ENCODE results near the gene SEL1L.
"Not testable (repeated sequence)": the region's sequence is repeated elsewhere in the genome, so short reads cannot be mapped to it uniquely, and the experiment has no call there.

SEL1L gene

DNA sequence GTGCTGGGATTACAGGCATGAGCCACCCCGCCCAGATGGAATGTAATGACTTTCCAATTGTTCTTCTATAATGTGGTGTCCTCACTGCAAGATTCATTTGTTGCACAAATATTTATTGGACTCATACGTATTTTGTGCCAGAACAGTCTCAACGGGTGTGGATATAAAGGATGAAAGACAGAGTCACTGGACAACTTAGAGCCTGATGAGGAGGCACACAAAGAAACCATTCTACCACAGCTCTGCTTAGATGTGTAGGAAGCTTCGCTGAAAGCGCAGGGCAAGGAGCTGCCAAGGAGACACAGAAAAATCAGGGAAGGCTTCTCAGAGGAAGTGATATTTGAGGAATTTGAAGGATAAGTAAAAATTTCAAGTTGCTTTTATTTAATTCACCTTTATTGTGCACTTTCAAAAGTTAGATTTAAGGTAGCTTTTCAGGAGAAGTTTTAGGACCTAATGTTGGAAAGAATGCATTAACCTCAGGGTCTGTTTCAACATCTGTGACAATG, 92.0 kb downstream of the SEL1L start:
- in situ Hi-C loops (cut with MboI; ENCODE audit: low sequenced_read_pairs) = no loop called here
- H3K36me3 ChIP-seq (replicated peaks) = no peaks in the 10 kb centered on the region
- H3K9me3 ChIP-seq = no peaks in the 10 kb centered on the region
- peaks cover 8% of the 10 kb centered on the region; the same call in 1 of the 2 replicates for H3K27me3 ChIP-seq (ENCODE audit: low read depth)
- H3K4me3 ChIP-seq = no peak overlapping the region
- DNase-seq (ENCODE audit: low spot score in 2 of 2) = no peak
- H3K4me1 ChIP-seq = peaks cover 3% of the 10 kb centered on the region

DNA sequence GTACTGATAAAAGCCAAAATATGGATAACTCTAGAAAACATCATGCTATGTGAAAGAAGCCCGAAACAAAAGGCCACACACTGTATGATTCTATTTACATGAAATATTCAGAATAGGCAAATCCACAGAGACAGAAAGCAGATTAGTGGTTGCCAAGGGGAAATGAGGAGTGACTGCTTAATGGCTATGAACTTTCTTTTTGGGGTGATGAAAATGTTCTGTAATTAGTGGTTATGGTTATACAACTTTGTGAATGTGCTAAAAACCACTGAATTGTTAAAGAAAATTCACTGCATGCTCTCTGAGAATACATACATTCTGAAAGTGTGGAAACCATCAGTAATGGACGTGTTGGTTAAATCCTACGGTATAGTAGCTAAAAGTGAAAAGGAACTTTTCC, 93.6 kb downstream of the SEL1L start:
- no peak overlapping the region for H3K4me3 ChIP-seq
- in situ Hi-C loops (cut with MboI; ENCODE audit: low sequenced_read_pairs) = no loop called here
- DNase-seq (ENCODE audit: low spot score in 2 of 2) = no peak

GRCh38 chr14:81437244-81437643, 96.4 kb downstream of the SEL1L start:
- in situ Hi-C loops (cut with MboI; ENCODE audit: low sequenced_read_pairs) = no loop called here
- Histone ChIP-seq H3K9me3 (no peaks in the 10 kb centered on the region), H3K36me3 (replicated peaks) (no peaks in the 10 kb centered on the region), H3K4me3 (no peak overlapping the region), H3K4me1 (peaks cover 16% of the 10 kb centered on the region), H3K27me3 (ENCODE audit: low read depth) (peaks cover 4% of the 10 kb centered on the region; the same call in 1 of the 2 replicates)
- DNase-seq (ENCODE audit: low spot score in 2 of 2) = no peak

More for the DNA sequence above, 93.6 kb downstream of the SEL1L start:
- peaks cover 8% of the 10 kb centered on the region; the same call in 1 of the 2 replicates for H3K27me3 ChIP-seq (ENCODE audit: low read depth)
- no peaks in the 10 kb centered on the region for H3K9me3 ChIP-seq
- H3K36me3 ChIP-seq (replicated peaks) = no peaks in the 10 kb centered on the region
- H3K4me1 ChIP-seq = peaks cover 6% of the 10 kb centered on the region

GRCh38 chr14:81436296-81437138, 97.1 kb downstream of the SEL1L start:
- in situ Hi-C loops (cut with MboI; ENCODE audit: low sequenced_read_pairs) = no loop called here
- peaks cover 4% of the 10 kb centered on the region; the same call in 1 of the 2 replicates for H3K27me3 ChIP-seq (ENCODE audit: low read depth)
- H3K9me3 ChIP-seq = no peaks in the 10 kb centered on the region
- DNase-seq (ENCODE audit: low spot score in 2 of 2) = peak; percentile 77 to 88
- H3K36me3 ChIP-seq (replicated peaks) = no peaks in the 10 kb centered on the region
- peak overlapping the region; percentile 62 for H3K4me3 ChIP-seq
- H3K4me1 ChIP-seq = peaks cover 16% of the 10 kb centered on the region

GRCh38 chr14:81435391-81436295, 98.0 kb downstream of the SEL1L start:
- H3K36me3 ChIP-seq (replicated peaks) = no peaks in the 10 kb centered on the region
- peaks cover 16% of the 10 kb centered on the region for H3K4me1 ChIP-seq
- DNase-seq (ENCODE audit: low spot score in 2 of 2) = peak; percentile 45 to 63
- H3K4me3 ChIP-seq = peak overlapping the region; percentile 62
- H3K27me3 ChIP-seq (ENCODE audit: low read depth) = peaks cover 4% of the 10 kb centered on the region; the same call in 1 of the 2 replicates
- in situ Hi-C loops (cut with MboI; ENCODE audit: low sequenced_read_pairs) = no loop called here
- H3K9me3 ChIP-seq = no peaks in the 10 kb centered on the region

DNA sequence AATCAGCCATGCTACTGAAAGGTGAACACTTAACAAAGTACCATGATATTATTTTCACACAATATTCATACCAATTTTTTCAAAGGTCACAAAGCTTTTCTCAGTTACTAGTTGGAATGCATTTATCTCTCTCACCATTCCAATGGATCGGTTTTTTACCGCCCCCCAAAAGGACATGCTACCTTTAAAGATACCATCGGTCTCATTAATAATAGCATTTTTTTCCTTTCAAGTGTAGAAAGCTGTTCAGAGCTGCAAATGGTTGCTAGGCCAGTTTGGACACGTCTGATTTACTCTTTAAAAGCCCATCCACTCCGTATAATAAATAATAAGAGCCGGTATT, 98.6 kb downstream of the SEL1L start:
- Histone ChIP-seq H3K4me1 (peaks cover 16% of the 10 kb centered on the region), H3K4me3 (peak overlapping the region; percentile 62), H3K9me3 (no peaks in the 10 kb centered on the region), H3K27me3 (ENCODE audit: low read depth) (peaks cover 2% of the 10 kb centered on the region; the same call in 1 of the 2 replicates), H3K36me3 (replicated peaks) (no peaks in the 10 kb centered on the region)
- DNase-seq (ENCODE audit: low spot score in 2 of 2) = no peak
- in situ Hi-C loops (cut with MboI; ENCODE audit: low sequenced_read_pairs) = no loop called here

GRCh38 chr14:81434230-81434629, 99.4 kb downstream of the SEL1L start:
- Histone ChIP-seq H3K4me3 (no peak overlapping the region), H3K4me1 (peaks cover 16% of the 10 kb centered on the region), H3K36me3 (replicated peaks) (no peaks in the 10 kb centered on the region), H3K9me3 (no peaks in the 10 kb centered on the region), H3K27me3 (ENCODE audit: low read depth) (no peaks in the 10 kb centered on the region)
- in situ Hi-C loops (cut with MboI; ENCODE audit: low sequenced_read_pairs) = no loop called here
- no peak for DNase-seq (ENCODE audit: low spot score in 2 of 2)

DNA sequence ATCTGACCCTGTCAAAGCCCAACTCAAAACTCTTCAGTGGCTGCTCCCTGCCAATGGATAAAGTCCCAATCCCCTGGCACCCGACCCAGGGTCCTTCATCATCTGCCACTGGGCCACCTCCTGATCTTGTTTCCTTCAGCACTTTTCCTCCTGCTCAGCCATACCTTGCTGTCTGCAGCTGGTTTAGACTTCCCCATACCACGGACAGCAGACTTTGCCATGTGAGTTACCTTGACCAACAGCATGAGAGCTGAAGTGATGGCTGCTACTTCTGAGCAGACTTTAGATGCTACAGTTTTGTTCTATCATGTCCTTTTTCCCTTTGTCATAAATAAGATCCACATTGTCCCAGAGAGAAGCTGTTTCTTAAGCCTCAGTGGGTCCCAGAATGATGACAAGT, 100.3 kb downstream of the SEL1L start:
- H3K9me3 ChIP-seq = no peaks in the 10 kb centered on the region
- DNase-seq (ENCODE audit: low spot score in 2 of 2) = no peak
- no peaks in the 10 kb centered on the region for H3K36me3 ChIP-seq (replicated peaks)
- in situ Hi-C loops (cut with MboI; ENCODE audit: low sequenced_read_pairs) = no loop called here
- no peaks in the 10 kb centered on the region for H3K27me3 ChIP-seq (ENCODE audit: low read depth)
- no peak overlapping the region for H3K4me3 ChIP-seq
- peaks cover 16% of the 10 kb centered on the region for H3K4me1 ChIP-seq

- H3K4me1 ChIP-seq = peaks cover 16% of the 10 kb centered on the region
- no peaks in the 10 kb centered on the region for H3K9me3 ChIP-seq
- no peak for DNase-seq (ENCODE audit: low spot score in 2 of 2)
- H3K4me3 ChIP-seq = no peak overlapping the region
- in situ Hi-C loops (cut with MboI; ENCODE audit: low sequenced_read_pairs) = no loop called here
- no peaks in the 10 kb centered on the region for H3K27me3 ChIP-seq (ENCODE audit: low read depth)
- H3K36me3 ChIP-seq (replicated peaks) = no peaks in the 10 kb centered on the region
Observed at GRCh38 chr14:81432219-81432661, 101.4 kb downstream of the SEL1L start.

DNA sequence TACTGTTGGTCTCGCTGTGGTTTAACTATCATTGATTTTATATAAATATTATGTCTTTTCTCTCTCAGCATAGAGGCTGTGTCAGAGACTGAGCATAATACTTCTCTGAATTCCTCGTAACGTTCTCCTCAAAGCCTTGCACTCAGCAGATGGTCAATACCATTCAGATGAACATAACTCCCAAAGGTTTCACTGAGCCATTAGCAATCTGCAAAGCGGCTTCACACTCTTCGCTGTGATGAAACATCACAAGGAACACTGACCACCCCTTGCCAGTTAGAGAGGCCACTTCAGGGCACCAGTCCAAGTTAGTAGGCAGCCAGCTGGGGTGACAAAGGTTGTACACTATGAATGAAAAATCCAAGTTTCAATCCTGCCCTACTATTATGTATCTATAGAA, 103.4 kb downstream of the SEL1L start:
- H3K36me3 ChIP-seq (replicated peaks) = peaks cover 7% of the 10 kb centered on the region; the same call in 1 of the 2 replicates
- DNase-seq (ENCODE audit: low spot score in 2 of 2) = no peak
- in situ Hi-C loops (cut with MboI; ENCODE audit: low sequenced_read_pairs) = no loop called here

GRCh38 chr14:81429749-81430148, 103.9 kb downstream of the SEL1L start:
- H3K36me3 ChIP-seq (replicated peaks); in situ Hi-C loops (cut with MboI; ENCODE audit: low sequenced_read_pairs); H3K27me3 ChIP-seq (ENCODE audit: low read depth); H3K4me3 ChIP-seq; H3K4me1 ChIP-seq; H3K9me3 ChIP-seq; DNase-seq (ENCODE audit: low spot score in 2 of 2): not testable (repeated sequence)

More for the DNA sequence above, 103.4 kb downstream of the SEL1L start:
- H3K4me3 ChIP-seq = no peak overlapping the region
- H3K9me3 ChIP-seq = no peaks in the 10 kb centered on the region
- peaks cover 10% of the 10 kb centered on the region for H3K4me1 ChIP-seq
- no peaks in the 10 kb centered on the region for H3K27me3 ChIP-seq (ENCODE audit: low read depth)

- in situ Hi-C loops (cut with MboI; ENCODE audit: low sequenced_read_pairs) = no loop called here
- H3K36me3 ChIP-seq (replicated peaks) = peaks cover 7% of the 10 kb centered on the region; the same call in 1 of the 2 replicates
- no peak overlapping the region for H3K4me3 ChIP-seq
- no peaks in the 10 kb centered on the region for H3K27me3 ChIP-seq (ENCODE audit: low read depth)
- no peaks in the 10 kb centered on the region for H3K9me3 ChIP-seq
- H3K4me1 ChIP-seq = no peaks in the 10 kb centered on the region; the same call in 1 of the 2 replicates
- no peak for DNase-seq (ENCODE audit: low spot score in 2 of 2)
Observed at GRCh38 chr14:81429028-81429427, 104.6 kb downstream of the SEL1L start.

DNA sequence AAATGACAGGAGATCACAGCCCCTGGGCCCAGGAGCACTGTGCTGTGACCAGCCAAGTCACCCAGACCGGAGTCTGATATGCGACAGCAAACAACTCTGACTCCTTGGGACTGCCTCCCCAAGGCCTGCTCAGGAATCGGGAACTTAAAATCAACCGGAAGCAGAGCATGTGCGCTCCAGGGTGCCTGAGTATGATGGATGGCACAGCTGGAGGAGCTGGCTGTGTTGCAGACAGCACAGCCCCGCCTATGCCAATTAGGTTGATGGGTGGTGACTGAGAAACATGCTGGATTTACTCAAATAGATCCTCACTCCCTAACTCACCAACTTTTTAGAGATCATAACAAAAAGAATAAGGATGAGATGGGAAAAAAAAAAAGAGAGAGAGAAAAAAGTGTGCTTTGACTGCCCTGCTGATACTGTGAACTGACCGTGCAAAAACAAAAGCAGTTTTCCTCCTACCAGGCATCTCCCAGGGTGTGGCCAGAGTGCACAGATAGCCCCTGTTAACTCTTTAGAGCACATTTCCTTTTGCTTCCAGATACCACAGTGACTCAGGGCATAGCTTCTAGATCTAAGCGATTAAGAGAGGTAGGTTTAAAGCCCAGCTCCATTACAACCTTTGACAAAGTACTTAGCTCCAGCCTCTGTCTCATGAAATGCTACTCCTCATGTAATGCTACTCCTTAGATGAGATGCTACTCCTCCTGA, 106.2 kb downstream of the SEL1L start:
- H3K4me1 ChIP-seq = no peaks in the 10 kb centered on the region
- peak in 1 of 2 experiments; percentile 14 for DNase-seq (ENCODE audit: low spot score in 2 of 2)
- no peaks in the 10 kb centered on the region for H3K27me3 ChIP-seq (ENCODE audit: low read depth)
- H3K4me3 ChIP-seq = no peak overlapping the region
- H3K36me3 ChIP-seq (replicated peaks) = peaks cover 7% of the 10 kb centered on the region; the same call in 1 of the 2 replicates
- in situ Hi-C loops (cut with MboI; ENCODE audit: low sequenced_read_pairs) = no loop called here
- no peaks in the 10 kb centered on the region for H3K9me3 ChIP-seq

All from HAP-1 (cell line).